Activated CD8-positive, alpha-beta memory T cell treated with anti-CD3 and anti-CD28 coated beads, Interleukin-2, amount 10 ng/mL, durations not matched to agents 7 days and 5 days (primary cell): ENCODE data around the gene TMEM79. TPM values are rescaled to one million over a fixed set of nuclear protein-coding genes. Genes with fewer than 3 reads are reported as not detected.

Source experiments
- ATAC-seq: fragments of 150-1000 bp; cut with Tn5 transposase; one replicate; pipeline ENCODE4 v1.10.0; 2021; ENCODE audit warnings: moderate library complexity
- CTCF ChIA-PET: fragments of 350-600 bp; sonication (Branson Sonifier 250); formaldehyde crosslinking; loops from one replicate; lab custom pipeline; 2021; ENCODE audit warnings: antibody characterized with exemption; lab: Charles Lee
- DNase-seq: peaks from one replicate; pipeline ENCODE4 v3.0.0-alpha.2; 2020
- H3K27ac Mint-ChIP-seq: one replicate; pipeline ENCODE4 v1.8.0; 2021; ENCODE audit warnings: mild to moderate bottlenecking, mixed read lengths
- H3K27me3 Mint-ChIP-seq: one replicate; pipeline ENCODE4 v1.8.0; 2021; ENCODE audit warnings: mixed read lengths
- H3K36me3 Mint-ChIP-seq: one replicate; pipeline ENCODE4 v1.8.0; 2021; ENCODE audit warnings: mild to moderate bottlenecking, mixed read lengths
- H3K4me1 Mint-ChIP-seq: one replicate; pipeline ENCODE4 v1.8.0; 2021; ENCODE audit warnings: mixed read lengths
- H3K4me3 Mint-ChIP-seq: one replicate; pipeline ENCODE4 v1.8.0; 2021; ENCODE audit warnings: mild to moderate bottlenecking, moderate library complexity, mixed read lengths
- H3K9me3 Mint-ChIP-seq: one replicate; pipeline ENCODE4 v1.8.0; 2022; ENCODE audit warnings: low read depth, mixed read lengths
- total RNA-seq, 2 experiments: library from RNA; stranded (reverse); gene quantifications; one replicate each; pipeline ENCODE4 v1.2.3, GENCODE V29; 2021

Gene TMEM79
- total RNA-seq, 2 experiments from 2014 or later, result 10.1 to 11.6 TPM

DNA sequence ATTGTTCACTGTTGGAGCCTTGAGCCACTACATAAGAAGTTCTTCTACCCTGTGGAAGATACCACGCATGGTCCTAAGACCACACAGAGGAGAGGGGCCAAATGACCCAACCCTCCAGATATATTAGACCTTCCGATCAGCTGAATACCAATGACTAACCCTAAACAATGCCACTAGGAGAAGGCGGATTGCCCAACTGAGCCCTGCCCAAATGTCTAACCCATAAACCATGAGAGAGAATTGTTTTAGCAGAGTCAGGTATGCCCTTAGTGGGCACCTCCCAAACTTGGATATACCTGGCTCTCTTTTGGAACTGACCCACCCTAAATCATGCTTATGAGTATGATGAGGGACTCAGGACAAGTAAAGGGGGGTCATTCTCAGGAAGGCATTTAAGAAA lies 13.8 kb upstream of the TMEM79 start:
- Mint-ChIP-seq H3K27ac (no peak overlapping the region), H3K27me3 (no peaks in the 10 kb centered on the region), H3K9me3 (no peaks in the 10 kb centered on the region), H3K4me1 (no peaks in the 10 kb centered on the region), H3K36me3 (peaks cover 57% of the 10 kb centered on the region), H3K4me3 (no peak overlapping the region)
- CTCF ChIA-PET, result interaction anchor here (1.1 kb wide), 1 partner anchor 45 kb away, joined by 4 read pairs; no protein-coding TSS in a partner anchor
- ATAC-seq (no peak), DNase-seq (no peak)

DNA sequence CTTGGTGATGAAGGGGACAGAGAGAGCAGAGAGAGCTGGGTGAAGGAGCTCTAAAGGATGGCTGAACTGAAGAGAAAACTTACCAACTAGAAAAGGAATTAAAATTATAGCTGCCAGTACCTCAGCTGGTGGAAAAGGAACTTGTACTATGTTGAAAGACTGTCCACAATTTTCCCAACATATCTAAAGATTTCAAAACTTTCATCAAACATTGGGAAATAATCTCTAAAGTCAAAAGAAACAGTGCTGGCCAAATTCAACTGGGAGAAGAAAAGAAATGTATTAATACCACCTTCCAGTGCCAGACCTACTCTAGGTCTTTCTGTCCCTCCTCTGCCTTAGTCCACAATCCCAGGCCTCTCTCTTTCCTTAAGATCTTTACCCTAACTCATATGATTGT lies 7.6 kb upstream of the TMEM79 start:
- Mint-ChIP-seq H3K27me3 (no peaks in the 10 kb centered on the region), H3K36me3 (peaks cover 53% of the 10 kb centered on the region), H3K27ac (no peak overlapping the region), H3K4me1 (peaks cover 17% of the 10 kb centered on the region), H3K4me3 (no peak overlapping the region), H3K9me3 (no peaks in the 10 kb centered on the region)
- CTCF ChIA-PET, result interaction anchor here (0.8 kb wide), 1 partner anchor 55 kb away, joined by 6 read pairs; no protein-coding TSS in a partner anchor
- DNase-seq (no peak), ATAC-seq (no peak)

DNA sequence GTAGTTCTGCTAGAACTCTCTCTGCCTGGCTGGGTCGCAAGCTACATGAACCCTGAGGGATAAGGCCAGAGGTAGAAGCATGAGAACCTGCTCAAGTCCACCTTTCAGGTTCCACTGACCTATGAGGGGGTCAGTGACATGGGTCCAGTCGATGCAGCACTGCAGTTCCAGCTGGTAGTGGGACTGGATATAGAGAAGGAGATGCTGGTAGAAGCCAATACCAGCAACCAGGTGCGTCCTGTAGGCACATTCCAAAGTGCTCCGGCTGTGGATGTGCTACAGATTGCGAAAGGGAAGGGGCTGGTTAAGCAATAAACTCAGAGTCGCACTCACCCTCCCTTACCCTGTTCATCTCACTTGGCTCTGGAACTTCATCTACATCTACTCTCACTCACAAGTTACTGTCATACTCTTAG lies 7.2 kb upstream of the TMEM79 start:
- Mint-ChIP-seq H3K4me3 (no peak overlapping the region), H3K27me3 (no peaks in the 10 kb centered on the region), H3K27ac (no peak overlapping the region), H3K36me3 (peaks cover 51% of the 10 kb centered on the region), H3K4me1 (peaks cover 19% of the 10 kb centered on the region), H3K9me3 (no peaks in the 10 kb centered on the region)
- ATAC-seq (no peak), DNase-seq (no peak)
- CTCF ChIA-PET, result no interaction called here

DNA sequence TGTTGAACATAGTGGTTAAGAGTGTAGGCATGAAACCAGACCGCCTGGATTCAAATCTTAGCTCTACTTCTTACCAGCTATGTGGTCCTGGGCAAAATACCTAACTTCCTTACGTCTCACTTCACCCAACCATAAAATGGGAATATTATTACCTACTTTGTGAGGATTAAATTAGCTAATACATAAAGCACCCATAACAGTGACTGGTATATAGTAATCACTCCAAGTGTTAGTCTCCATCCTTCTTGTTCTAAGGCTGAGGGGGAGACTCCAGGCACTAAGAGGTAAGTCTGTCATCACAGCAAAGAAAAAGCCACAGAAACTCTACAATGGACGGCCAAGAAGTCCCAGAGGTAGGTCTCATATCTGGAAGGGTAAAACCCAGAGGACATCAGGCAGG lies 4.3 kb upstream of the TMEM79 start:
- DNase-seq (no peak), ATAC-seq (no peak)
- peaks cover 38% of the 10 kb centered on the region for H3K4me1 Mint-ChIP-seq
- no peaks in the 10 kb centered on the region for H3K27me3 Mint-ChIP-seq
- H3K36me3 Mint-ChIP-seq, result peaks cover 28% of the 10 kb centered on the region
- no peak overlapping the region for H3K4me3 Mint-ChIP-seq
- CTCF ChIA-PET, result interaction anchor here (0.8 to 2.0 kb wide), 4 partner anchors 20 to 150 kb away, joined by 3 to 5 read pairs (median 4); no protein-coding TSS in a partner anchor
- no peak overlapping the region for H3K27ac Mint-ChIP-seq
- no peaks in the 10 kb centered on the region for H3K9me3 Mint-ChIP-seq

DNA sequence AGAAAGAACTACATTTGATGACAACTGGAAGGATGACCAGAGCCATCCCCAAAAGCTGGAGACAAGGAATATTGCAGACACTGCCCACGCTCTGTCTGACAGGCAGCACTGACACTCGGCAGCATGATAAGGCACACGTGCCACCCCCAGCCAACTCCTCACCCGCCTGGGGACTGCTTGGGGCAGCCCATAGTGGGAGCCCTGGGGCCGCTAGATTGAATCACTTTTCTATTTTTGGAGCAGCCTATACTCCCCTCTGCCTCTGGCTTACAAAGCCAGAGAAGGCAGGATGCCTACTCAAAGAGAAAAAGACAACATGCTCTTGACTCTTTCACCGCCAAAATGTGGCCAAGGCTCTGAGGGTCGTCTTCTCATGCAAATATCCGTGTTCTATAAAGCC lies 2.8 kb upstream of the TMEM79 start:
- Mint-ChIP-seq H3K4me3 (peak overlapping the region; percentile 94), H3K36me3 (peaks cover 24% of the 10 kb centered on the region), H3K27me3 (no peaks in the 10 kb centered on the region), H3K4me1 (peaks cover 39% of the 10 kb centered on the region), H3K9me3 (no peaks in the 10 kb centered on the region), H3K27ac (peak overlapping the region; percentile 91)
- CTCF ChIA-PET, result interaction anchor here (0.5 to 5.5 kb wide), 7 partner anchors 38 to 254 kb away, joined by 3 to 24 read pairs (median 7); no protein-coding TSS in a partner anchor
- DNase-seq (peak; percentile 80), ATAC-seq (peak; percentile 45)

DNA sequence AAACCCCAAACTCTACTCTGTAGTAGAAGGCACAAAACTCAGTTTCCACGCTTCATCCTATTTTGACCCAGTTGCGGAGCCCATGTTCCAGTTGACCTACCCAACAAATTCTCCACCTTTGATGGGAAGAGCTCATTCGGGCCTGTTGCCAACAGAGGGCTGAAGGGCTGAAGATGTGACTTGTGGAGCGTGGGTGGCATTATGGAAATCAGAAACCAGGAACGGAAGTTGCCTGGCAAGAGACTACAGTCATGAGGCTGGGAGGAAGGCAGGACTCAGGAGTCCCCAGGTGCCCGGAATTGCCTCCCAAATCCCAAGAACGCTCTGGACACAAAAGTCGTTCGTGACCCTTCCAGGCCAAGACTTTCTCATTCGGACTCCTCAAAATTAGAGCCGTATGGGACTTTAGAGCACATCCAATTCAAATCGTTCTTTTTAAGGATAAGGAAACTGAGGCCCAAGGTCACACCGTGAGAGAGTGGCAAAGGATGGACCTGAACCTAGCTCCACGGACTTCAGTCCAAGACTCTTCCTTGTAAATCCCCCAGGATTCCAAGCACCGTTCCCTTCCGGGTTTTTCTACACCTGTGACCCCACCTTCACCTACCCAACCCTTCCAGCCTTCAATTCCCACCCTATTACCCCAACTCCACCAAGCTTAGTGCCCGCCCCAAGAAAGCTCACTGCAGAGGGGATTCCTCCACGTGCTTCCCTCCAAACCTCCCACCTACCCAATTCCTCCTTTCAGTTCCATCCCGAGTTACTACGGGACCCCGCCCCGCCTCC lies 2.2 kb upstream of the TMEM79 start:
- H3K27me3 Mint-ChIP-seq, result no peaks in the 10 kb centered on the region
- CTCF ChIA-PET, result interaction anchor here (0.5 to 5.5 kb wide), 17 partner anchors 15 to 253 kb away, joined by 3 to 24 read pairs (median 4); partner anchors contain the start of gene PMF1
- peak overlapping the region; percentile 91 for H3K27ac Mint-ChIP-seq
- H3K9me3 Mint-ChIP-seq, result no peaks in the 10 kb centered on the region
- peaks cover 39% of the 10 kb centered on the region for H3K4me1 Mint-ChIP-seq
- H3K4me3 Mint-ChIP-seq, result peak overlapping the region; percentile 94
- H3K36me3 Mint-ChIP-seq, result peaks cover 18% of the 10 kb centered on the region
- no peak for ATAC-seq
- DNase-seq, result peak; percentile 46

DNA sequence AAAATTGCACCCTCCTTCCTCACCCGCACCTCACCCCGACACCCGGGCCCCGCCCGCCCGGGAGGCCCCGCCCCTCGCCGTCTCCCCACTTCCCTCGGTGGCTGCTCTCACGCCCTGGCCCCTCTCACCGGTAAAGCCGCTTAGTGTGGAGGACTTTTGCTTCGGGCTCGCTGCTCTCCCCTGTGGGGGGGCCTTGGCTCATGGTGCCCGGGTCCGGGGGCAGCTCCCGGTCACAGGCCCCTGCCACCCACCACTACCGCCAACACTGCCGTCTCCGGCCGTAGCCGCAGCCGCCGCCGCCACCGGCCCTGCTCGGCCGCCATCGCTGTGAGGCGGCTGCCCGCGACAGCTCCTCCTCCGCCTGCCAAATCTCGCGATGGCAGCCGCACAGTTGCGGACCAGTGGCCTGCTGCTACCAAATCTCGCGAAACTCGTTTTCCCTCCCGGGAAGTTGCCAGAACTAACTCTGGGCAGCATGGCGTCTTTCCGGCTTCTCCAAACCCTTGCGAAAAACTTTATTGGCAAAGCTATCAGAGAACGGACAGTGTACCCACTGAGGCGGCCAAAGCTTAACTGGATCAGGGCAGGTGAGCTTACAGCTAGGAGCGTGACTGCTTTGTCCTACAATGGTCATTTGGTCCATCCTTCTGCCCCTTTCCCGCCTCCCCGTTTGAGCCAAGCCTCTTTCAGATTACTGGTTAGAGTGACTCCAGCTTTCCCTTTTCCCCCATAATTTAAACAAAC lies 1.5 kb upstream of the TMEM79 start, which contains the start of gene SMG5:
Gene SMG5, minus strand, starts transcription at position 347 of the 744 bp plus-strand sequence. Its CDS starts 145 bp downstream, at position 202.
- CTCF ChIA-PET, result interaction anchor here (0.7 to 5.5 kb wide), 20 partner anchors 9 to 361 kb away, joined by 3 to 24 read pairs (median 4); partner anchors contain the start of gene PMF1

DNA sequence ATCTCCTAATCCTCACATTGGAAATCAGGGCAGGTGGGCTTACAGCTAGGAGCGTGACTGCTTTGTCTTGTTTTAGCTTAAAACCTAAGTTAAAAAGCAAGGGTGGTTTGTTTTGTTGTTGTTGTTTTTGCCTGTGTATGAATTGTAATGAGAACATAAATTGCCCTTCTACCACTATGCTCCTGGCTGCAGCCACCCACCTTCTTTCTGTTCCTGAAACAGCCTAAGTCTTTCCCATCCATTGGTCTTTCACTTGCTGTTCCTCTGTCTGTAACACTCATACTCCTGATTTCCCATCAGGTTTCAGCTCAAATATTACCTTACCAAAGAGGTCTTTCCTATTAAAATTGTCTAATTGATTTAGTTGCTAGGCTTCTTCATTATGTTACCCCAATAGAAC lies 604 bp upstream of the TMEM79 start:
- Mint-ChIP-seq H3K36me3 (peaks cover 7% of the 10 kb centered on the region), H3K4me1 (peaks cover 39% of the 10 kb centered on the region), H3K27me3 (no peaks in the 10 kb centered on the region), H3K4me3 (peak overlapping the region; percentile 94), H3K27ac (peak overlapping the region; percentile 91), H3K9me3 (no peaks in the 10 kb centered on the region)
- CTCF ChIA-PET, result interaction anchor here (0.6 to 5.5 kb wide), 15 partner anchors 9 to 360 kb away, joined by 3 to 24 read pairs (median 4); no protein-coding TSS in a partner anchor
- ATAC-seq (no peak), DNase-seq (no peak)

More for the DNA sequence above, 1.5 kb upstream of the TMEM79 start, which contains the start of gene SMG5:
- Mint-ChIP-seq H3K9me3 (no peaks in the 10 kb centered on the region), H3K27ac (peak within 1 kb of the TSS; percentile 91), H3K4me1 (peaks cover 39% of the 10 kb centered on the region), H3K4me3 (peak within 1 kb of the TSS; percentile 94), H3K36me3 (peaks cover 15% of the 10 kb centered on the region), H3K27me3 (no peaks in the 10 kb centered on the region)
- peak; percentile 92 for ATAC-seq
- peak; percentile 99 for DNase-seq

DNA sequence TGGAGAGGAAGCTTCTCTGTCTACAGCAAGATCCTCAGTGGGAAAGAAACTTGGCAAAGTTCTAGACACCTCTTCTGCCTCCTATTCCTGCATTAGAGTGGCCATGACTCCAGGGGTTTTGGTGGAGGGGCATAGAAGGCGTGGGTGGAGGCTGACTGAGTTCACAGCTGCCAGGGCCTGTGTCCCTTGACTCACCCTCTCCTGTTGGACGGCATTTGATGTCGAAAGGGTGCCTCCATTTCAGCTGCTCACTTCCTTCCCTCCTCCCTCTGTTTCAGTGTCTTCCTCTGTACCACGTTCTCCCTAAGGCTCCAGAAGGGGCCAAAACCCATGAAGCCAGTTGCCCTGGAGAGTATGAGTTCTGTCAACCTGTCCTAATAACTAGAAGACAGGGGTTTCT lies 632 bp downstream of the TMEM79 start:
- Mint-ChIP-seq H3K27ac (no peak overlapping the region), H3K36me3 (peaks cover 7% of the 10 kb centered on the region), H3K9me3 (no peaks in the 10 kb centered on the region), H3K4me1 (peaks cover 38% of the 10 kb centered on the region), H3K27me3 (no peaks in the 10 kb centered on the region), H3K4me3 (no peak overlapping the region)
- ATAC-seq (no peak), DNase-seq (no peak)
- CTCF ChIA-PET, result interaction anchor here (0.9 to 5.5 kb wide), 4 partner anchors 10 to 59 kb away, joined by 4 to 24 read pairs (median 12); partner anchors contain the start of gene GLMP

DNA sequence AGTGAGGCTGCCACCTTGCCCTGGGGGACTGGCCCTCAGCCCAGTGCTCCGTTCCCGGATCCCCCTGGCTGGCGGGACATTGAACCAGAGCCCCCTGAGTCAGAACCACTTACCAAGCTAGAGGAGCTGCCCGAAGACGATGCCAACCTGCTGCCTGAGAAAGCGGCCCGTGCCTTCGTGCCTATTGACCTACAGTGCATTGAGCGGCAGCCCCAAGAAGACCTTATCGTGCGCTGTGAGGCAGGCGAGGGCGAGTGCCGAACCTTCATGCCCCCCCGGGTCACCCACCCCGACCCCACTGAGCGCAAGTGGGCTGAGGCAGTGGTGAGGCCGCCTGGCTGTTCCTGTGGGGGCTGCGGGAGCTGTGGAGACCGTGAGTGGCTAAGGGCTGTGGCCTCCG lies 1.3 kb downstream of the TMEM79 start:
- Mint-ChIP-seq H3K27ac (no peak overlapping the region), H3K27me3 (no peaks in the 10 kb centered on the region), H3K9me3 (no peaks in the 10 kb centered on the region), H3K36me3 (peaks cover 5% of the 10 kb centered on the region), H3K4me1 (peaks cover 32% of the 10 kb centered on the region), H3K4me3 (no peak overlapping the region)
- CTCF ChIA-PET, result interaction anchor here (0.9 to 5.5 kb wide), 3 partner anchors 10 to 34 kb away, joined by 4 to 19 read pairs (median 4); partner anchors contain the start of gene GLMP
- no peak for ATAC-seq
- DNase-seq, result no peak

DNA sequence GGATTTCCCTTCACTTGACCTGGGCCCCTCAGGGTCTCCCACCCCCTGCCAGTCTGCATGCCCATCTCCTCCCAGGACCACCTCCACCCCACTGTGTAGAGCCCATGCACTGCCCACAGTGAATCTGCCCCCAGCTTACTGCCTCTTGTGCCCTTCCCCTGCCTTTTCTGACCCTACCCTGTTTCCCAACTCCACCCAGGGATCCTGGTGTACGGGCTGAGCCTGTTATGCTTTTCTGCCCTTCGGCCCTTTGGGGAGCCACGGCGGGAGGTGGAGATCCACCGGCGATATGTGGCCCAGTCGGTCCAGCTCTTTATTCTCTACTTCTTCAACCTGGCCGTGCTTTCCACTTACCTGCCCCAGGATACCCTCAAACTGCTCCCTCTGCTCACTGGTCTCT lies 1.9 kb downstream of the TMEM79 start:
- CTCF ChIA-PET, result interaction anchor here (5.5 kb wide), 1 partner anchor 33 kb away, joined by 19 read pairs; no protein-coding TSS in a partner anchor
- no peak for DNase-seq
- Mint-ChIP-seq H3K36me3 (peaks cover 5% of the 10 kb centered on the region), H3K9me3 (no peaks in the 10 kb centered on the region), H3K27ac (no peak overlapping the region), H3K27me3 (no peaks in the 10 kb centered on the region), H3K4me3 (no peak overlapping the region), H3K4me1 (peaks cover 26% of the 10 kb centered on the region)
- ATAC-seq, result no peak

DNA sequence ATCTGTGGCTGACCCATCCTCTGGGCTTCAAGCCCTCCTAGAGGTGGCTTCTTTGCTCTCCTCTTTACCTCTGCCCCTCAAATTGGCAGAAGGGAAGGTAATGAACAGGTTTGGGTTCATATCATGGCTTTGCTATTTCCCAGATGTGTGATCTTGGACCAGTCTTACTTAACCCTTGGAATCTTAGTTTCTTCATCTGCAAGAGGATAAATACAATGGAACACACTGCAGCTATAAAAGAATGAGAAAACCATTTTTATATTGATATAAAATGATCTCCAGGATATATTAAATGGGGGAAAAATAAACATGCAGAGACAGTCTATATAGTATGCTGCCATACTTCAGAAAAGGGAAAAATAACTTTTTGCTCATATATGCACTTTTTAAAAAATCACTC lies 5.7 kb downstream of the TMEM79 start:
- H3K4me3 Mint-ChIP-seq, result no peak overlapping the region
- no peaks in the 10 kb centered on the region for H3K9me3 Mint-ChIP-seq
- no peaks in the 10 kb centered on the region for H3K27me3 Mint-ChIP-seq
- ATAC-seq, result no peak
- H3K27ac Mint-ChIP-seq, result no peak overlapping the region
- CTCF ChIA-PET, result interaction anchor here (0.6 to 0.7 kb wide), 2 partner anchors 29 to 173 kb away, joined by 3 read pairs; no protein-coding TSS in a partner anchor
- H3K4me1 Mint-ChIP-seq, result peaks cover 7% of the 10 kb centered on the region
- peaks cover 8% of the 10 kb centered on the region for H3K36me3 Mint-ChIP-seq
- DNase-seq, result no peak
